ENCODE data around the gene THBS3. TPM values are rescaled to one million over a fixed set of nuclear protein-coding genes. Genes with fewer than 3 reads are reported as not detected.
"Not testable (repeated sequence)": the region's sequence is repeated elsewhere in the genome, so short reads cannot be mapped to it uniquely, and the experiment has no call there.

THBS3 gene
- polyA plus RNA-seq, 1 donor, result 49.6 TPM

- not testable (repeated sequence) for DNase-seq
Observed at GRCh38 chr1:155189926-155190325, 17.8 kb downstream of the THBS3 start.

DNA sequence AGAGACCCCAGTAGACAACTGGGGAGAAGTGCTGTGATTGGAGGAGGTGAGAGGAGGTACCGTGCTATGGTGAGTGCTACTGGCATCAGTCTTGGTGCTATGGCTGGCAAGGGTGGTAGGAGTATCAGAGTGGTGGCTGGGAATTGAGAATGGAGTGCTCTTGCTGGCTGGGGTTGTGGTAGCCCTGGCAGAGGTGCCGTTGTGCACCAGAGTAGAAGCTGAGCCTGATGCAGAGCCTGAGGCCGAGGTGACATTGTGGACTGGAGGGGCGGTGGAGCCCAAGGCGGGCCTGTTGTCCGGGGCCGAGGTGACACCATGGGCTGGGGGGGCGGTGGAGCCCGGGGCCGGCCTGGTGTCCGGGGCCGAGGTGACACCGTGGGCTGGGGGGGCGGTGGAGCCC is 19.4 kb downstream of the THBS3 start:
- DNase-seq, result no peak

GRCh38 chr1:155187456-155187891 is 20.2 kb downstream of the THBS3 start:
- no peak for DNase-seq

DNA sequence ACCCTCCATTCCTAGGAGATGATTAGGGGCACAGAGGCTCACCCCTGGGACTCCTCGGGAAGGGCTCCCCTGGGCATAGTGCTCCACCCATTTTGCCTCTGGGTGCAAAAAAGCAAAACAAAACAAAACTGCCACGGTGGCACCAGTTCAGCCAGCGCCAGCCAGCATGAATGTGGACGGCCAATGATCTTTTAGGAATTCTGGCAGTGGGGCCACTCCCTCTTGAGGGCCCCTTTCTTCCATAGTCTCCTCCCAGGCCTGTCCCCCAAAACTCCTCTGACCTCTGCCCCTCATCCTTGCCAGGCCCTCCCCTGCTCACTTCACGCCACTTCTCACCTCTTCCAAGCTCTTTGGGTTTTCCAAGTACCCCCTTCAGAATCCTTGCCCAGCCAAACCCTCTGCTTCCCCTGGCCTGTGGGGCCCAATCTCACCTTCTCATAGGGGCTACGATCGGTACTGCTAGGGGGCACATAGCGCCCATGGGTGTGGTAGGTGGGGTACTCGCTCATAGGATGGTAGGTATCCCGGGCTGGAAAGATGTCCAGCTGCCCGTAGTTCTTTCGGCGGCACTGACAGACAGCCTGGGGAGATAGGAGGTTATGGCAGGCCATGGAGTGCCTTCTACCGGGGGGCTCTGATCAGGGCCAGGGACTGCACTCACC is 20.8 kb downstream of the THBS3 start:
- DNase-seq, result no peak

- no peak for DNase-seq
Observed at GRCh38 chr1:155186067-155186793, 21.5 kb downstream of the THBS3 start.

GRCh38 chr1:155185783-155186066 is 22.0 kb downstream of the THBS3 start:
- DNase-seq, result no peak

GRCh38 chr1:155184835-155185782 is 22.6 kb downstream of the THBS3 start:
- no peak for DNase-seq

DNA sequence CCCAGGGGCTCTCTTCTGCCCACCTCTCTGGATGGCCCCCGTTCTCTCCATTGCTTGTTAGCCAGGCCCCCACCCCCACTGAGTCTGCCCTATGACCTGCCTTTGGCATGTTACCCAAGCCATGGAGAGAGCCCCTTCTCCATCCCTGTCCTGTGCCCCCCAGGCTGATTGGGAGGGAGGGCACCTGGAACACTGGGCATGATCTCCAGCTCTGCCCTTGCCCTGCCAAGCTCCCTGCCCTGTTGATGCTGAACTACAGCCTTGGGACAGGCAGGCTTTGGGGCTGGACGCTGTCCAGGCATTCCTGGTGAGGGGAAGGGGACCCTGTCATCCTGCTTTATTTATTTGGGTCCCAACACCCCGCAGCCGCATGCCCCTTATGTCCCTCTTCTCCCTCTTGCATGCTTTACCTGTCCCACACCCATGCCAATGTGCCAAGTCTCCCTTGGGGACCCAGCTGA is 23.3 kb downstream of the THBS3 start:
- DNase-seq, result no peak

DNA sequence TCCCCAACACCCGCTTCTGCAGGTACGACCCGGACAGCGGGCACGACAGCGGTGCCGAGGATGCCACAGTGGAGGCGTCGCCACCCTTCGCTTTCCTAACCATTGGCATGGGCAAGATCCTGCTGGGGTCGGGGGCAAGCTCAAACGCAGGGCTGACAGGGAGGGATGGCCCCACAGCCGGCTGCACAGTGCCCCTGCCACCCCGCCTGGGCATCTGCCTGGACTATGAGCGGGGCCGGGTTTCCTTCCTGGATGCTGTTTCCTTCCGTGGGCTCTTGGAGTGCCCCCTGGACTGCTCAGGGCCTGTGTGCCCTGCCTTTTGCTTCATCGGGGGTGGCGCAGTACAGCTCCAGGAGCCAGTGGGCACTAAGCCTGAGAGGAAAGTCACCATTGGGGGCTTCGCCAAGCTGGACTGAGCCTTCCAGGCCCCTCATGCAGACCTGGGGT is 23.9 kb downstream of the THBS3 start:
- DNase-seq, result no peak

DNA sequence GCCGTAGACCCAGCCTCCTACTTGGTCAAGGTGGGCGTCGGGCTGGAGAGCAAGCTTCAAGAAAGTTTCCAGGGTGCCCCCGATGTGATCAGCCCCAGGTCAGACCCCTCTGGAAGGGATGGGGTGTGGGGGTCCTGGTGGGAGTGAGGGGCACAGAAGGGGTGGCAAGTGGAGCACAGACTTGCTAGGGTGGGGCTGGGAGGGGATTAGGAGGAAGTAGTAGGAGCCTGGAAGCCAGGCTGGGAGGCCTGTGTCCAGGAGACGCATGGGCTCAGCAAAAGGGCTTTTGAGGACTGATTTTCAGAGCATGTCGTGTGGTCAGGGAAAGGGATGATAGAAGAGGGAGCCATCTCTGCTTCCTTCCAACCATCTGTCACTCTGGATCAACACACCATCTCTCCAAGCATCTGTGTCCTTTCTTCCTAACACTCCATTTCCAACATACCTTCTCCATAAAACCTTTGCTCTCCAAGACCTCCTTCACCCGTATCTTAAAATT is 25.6 kb downstream of the THBS3 start:
- DNase-seq, result no peak

DNA sequence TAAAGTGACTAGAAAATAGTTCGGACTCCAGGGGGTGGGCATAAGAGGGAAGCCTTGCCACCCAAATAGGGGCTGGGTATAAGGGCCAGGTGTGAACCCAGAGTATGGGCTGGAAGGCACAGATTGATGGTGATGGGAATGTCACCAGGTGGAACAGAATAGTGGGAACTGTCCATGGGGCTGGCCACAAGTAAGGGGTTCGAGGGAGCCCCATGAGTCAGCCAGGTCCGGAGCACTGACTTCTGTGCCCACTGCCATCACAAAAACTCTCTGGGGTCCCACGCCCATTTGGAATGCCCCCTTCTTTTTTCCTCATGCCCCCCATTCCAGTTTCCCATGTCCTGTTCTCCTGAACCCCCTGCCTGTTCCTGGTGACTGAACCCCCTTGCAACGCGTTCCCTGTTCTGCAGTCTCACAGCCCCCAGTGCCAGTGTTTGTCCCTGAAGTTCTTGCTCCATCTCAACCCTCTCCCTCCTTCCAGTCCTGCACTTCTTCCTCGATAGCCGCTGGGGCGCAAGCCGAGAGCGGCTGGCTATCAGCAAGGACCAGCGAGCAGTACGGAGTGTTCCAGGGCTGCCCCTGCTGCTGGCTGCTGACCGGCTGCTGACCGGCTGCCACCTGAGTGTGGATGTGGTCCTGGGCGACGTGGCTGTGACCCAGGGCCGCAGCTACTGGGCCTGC is 26.2 kb downstream of the THBS3 start:
- no peak for DNase-seq

DNA sequence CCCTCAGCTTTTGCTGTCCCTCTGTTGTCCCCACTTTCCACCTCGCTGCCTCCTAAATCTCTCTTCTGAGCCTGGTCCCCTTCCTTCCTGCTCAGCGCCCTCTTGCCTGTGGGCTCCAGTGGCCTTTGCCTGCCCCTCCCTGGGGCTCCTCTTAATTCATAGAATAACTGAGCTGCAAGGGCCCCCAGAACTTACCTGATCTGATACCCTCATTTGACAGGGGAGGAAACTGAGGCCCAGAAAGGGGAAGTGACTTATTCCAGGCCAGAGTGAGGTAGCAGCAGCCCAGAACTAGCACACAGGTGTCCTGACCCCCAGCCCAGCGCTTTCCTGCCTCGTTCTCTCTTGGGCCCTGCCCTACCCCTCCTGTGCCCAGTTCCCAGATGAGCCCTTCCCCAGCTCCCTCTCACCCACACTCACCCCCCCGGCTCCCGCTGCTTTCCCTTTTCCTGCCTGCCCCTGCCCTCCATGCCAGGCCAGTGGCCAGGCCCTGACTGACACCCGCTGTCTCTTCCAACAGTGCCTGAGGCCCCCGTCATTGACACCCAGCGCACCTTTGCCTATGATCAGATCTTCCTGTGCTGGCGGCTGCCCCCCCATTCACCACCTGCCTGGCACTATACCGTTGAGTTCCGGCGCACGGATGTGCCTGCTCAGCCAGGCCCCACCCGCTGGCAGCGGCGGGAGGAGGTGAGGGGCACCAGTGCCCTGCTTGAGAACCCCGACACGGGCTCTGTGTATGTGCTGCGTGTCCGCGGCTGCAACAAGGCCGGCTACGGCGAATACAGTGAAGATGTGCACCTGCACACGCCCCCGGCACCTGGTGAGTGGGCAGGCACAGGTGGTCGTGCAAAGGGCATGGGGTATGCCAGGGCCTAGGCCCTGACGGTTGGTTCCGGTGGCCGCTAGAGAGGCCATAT is 28.3 kb downstream of the THBS3 start:
- DNase-seq, result no peak

- no peak for DNase-seq
Observed at GRCh38 chr1:155178441-155179111, 29.1 kb downstream of the THBS3 start.

- DNase-seq, result no peak
Observed at GRCh38 chr1:155177918-155178281, 29.8 kb downstream of the THBS3 start.

GRCh38 chr1:155177192-155177917 is 30.3 kb downstream of the THBS3 start:
- no peak for DNase-seq

DNA sequence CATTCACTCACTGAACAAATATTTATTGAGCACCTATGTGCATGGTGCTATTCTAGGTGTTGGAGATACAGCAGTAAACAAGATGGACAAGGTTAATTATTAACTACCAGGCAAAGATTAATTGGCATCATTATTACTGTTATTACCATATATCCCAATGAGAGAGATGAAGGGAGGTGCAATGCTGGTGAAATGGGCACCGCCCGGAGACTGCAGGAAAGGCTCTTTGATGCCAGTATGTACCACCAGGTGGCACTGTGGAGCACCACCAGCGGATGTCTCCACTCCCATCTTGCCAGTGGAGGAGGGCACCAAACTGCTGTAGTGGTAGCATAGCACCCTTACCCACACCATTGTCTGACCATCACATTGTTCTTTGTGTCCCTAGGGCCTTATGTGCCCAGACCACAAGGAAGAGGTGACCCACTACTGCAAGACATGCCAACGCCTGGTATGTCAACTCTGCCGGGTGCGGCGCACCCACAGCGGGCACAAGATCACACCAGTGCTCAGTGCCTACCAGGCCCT is 31.1 kb downstream of the THBS3 start:
- DNase-seq, result no peak

- DNase-seq, result no peak
Observed at GRCh38 chr1:155175927-155176371, 31.7 kb downstream of the THBS3 start.

DNA sequence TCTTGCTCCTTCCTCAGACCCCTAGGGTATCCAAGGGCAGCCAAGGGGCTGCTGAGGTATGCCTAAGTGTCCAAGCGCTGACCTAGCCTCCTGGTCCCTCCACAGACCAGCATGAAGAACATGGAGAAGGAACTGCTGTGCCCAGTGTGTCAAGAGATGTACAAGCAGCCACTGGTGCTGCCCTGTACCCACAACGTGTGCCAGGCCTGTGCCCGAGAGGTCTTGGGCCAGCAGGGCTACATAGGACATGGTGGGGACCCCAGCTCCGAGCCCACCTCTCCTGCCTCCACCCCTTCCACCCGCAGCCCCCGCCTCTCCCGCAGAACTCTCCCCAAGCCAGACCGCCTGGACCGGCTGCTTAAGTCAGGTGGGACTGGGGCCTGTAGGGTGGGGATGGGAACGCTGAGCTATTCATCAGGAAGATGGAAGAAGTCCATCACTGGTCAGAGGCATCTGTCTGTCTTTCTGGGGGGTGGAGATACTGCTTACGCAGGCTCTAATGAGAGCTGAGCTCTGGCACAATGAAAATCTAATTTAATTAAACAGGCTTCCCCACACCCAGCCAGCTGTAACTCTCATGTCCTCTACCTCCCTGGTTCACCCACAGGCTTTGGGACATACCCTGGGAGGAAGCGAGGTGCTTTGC is 32.3 kb downstream of the THBS3 start:
- DNase-seq, result no peak

Measured in left kidney (tissue), 2 donors.